Type B pancreatic cell (in vitro differentiated cells): Measurements from ENCODE around the gene XYLT1. TPM values are rescaled to one million over a fixed set of nuclear protein-coding genes. Genes with fewer than 3 reads are reported as not detected.

Source experiments
- DNase-seq: peaks from one replicate; pipeline ENCODE4 v3.0.0; 2021; ENCODE audit warnings: mixed read lengths; ENCODE audit not compliant: unreplicated experiment; ENCODE audit errors: extremely low spot score
- H3K27ac Mint-ChIP-seq: 2 replicates; pipeline ENCODE4 v1.8.0; 2021; ENCODE audit warnings: mild to moderate bottlenecking, mixed read lengths
- H3K27me3 Mint-ChIP-seq: 2 replicates; pipeline ENCODE4 v1.8.0; 2021; ENCODE audit warnings: mixed read lengths
- H3K36me3 Mint-ChIP-seq: 2 replicates; pipeline ENCODE4 v1.8.0; 2021; ENCODE audit warnings: mixed read lengths
- H3K4me1 Mint-ChIP-seq: one replicate; pipeline ENCODE4 v1.8.0; 2021; ENCODE audit warnings: mixed read lengths; ENCODE audit not compliant: unreplicated experiment
- H3K4me3 Mint-ChIP-seq: 2 replicates; pipeline ENCODE4 v1.8.0; 2021; ENCODE audit warnings: mild to moderate bottlenecking, mixed read lengths
- H3K9me3 Mint-ChIP-seq: 2 replicates; pipeline ENCODE4 v1.8.0; 2021; ENCODE audit warnings: mixed read lengths
- CTCF ChIP-seq: fragments of 200-600 bp; sonication (generic); conservative IDR thresholded peaks from 2 replicates; pipeline ENCODE4 v1.5.0; 2021; ENCODE audit warnings: antibody characterized with exemption, mild to moderate bottlenecking
- total RNA-seq: library from RNA; stranded (reverse); gene quantifications from 2 replicates; pipeline ENCODE4 v1.2.1, GENCODE V29; 2021; ENCODE audit warnings: low replicate concordance

XYLT1 gene
- total RNA-seq, 1 donor from 2014 or later, result 14.9 TPM

GRCh38 chr16:17343028-17343427 is 127.7 kb downstream of the XYLT1 start:
- Mint-ChIP-seq H3K27me3 (no peaks in the 10 kb centered on the region), H3K4me3 (no peak overlapping the region), H3K9me3 (no peaks in the 10 kb centered on the region), H3K4me1 (peaks cover 11% of the 10 kb centered on the region), H3K27ac (no peak overlapping the region), H3K36me3 (peaks cover 8% of the 10 kb centered on the region)
- TF ChIP-seq CTCF, result no peak
- no peak for DNase-seq

GRCh38 chr16:17342031-17342430 is 128.7 kb downstream of the XYLT1 start:
- no peak for TF ChIP-seq CTCF
- peaks cover 8% of the 10 kb centered on the region for H3K4me1 Mint-ChIP-seq
- no peaks in the 10 kb centered on the region for H3K9me3 Mint-ChIP-seq
- H3K27ac Mint-ChIP-seq, result peak overlapping the region; percentile 5
- peaks cover 8% of the 10 kb centered on the region for H3K36me3 Mint-ChIP-seq
- no peak for DNase-seq
- no peak overlapping the region for H3K4me3 Mint-ChIP-seq
- H3K27me3 Mint-ChIP-seq, result no peaks in the 10 kb centered on the region

- Mint-ChIP-seq H3K27me3 (no peaks in the 10 kb centered on the region), H3K36me3 (peaks cover 8% of the 10 kb centered on the region), H3K4me3 (no peak overlapping the region), H3K4me1 (peaks cover 15% of the 10 kb centered on the region), H3K27ac (peak overlapping the region; percentile 22), H3K9me3 (no peaks in the 10 kb centered on the region)
- TF ChIP-seq CTCF, result no peak
- DNase-seq, result no peak
These were observed 130.0 kb downstream of the XYLT1 start for GRCh38 chr16:17340804-17341203.

GRCh38 chr16:17339764-17340541 is 130.8 kb downstream of the XYLT1 start:
- Mint-ChIP-seq H3K27me3 (no peaks in the 10 kb centered on the region), H3K27ac (peak overlapping the region; percentile 22), H3K36me3 (peaks cover 8% of the 10 kb centered on the region), H3K9me3 (no peaks in the 10 kb centered on the region), H3K4me3 (no peak overlapping the region), H3K4me1 (peaks cover 21% of the 10 kb centered on the region)
- no peak for DNase-seq
- TF ChIP-seq CTCF, result no peak

GRCh38 chr16:17338244-17338643 is 132.5 kb downstream of the XYLT1 start:
- H3K27me3 Mint-ChIP-seq, result no peaks in the 10 kb centered on the region
- no peak for TF ChIP-seq CTCF
- H3K4me3 Mint-ChIP-seq, result no peak overlapping the region
- H3K36me3 Mint-ChIP-seq, result peaks cover 8% of the 10 kb centered on the region
- H3K4me1 Mint-ChIP-seq, result peaks cover 24% of the 10 kb centered on the region
- DNase-seq, result no peak
- H3K9me3 Mint-ChIP-seq, result no peaks in the 10 kb centered on the region
- no peak overlapping the region for H3K27ac Mint-ChIP-seq
